ENCODE data around the gene ZNF296.
"Not testable (repeated sequence)": the region's sequence is repeated elsewhere in the genome, so short reads cannot be mapped to it uniquely, and the experiment has no call there.

Gene ZNF296

GRCh38 chr19:45076029-45076850 is at the start of gene ZNF296:
Gene ZNF296, minus strand, starts transcription at chr19:45076478. Its CDS starts 105 bp downstream, at chr19:45076373.
- DNase-seq (ENCODE audit: low read depth in 1 of 2, low spot score in 1 of 2) = peak; percentile 49 to 79

- no peak for DNase-seq (ENCODE audit: low read depth in 1 of 2, low spot score in 1 of 2)
Measured at GRCh38 chr19:45125360-45125759, 49.1 kb upstream of the ZNF296 start.

- DNase-seq (ENCODE audit: low read depth in 1 of 2, low spot score in 1 of 2) = no peak
Measured at GRCh38 chr19:45124021-45124420, 47.7 kb upstream of the ZNF296 start.

- no peak for DNase-seq (ENCODE audit: low read depth in 1 of 2, low spot score in 1 of 2)
Measured at GRCh38 chr19:45123440-45123850, 47.2 kb upstream of the ZNF296 start.

GRCh38 chr19:45122832-45123231 is 46.6 kb upstream of the ZNF296 start:
- no peak for DNase-seq (ENCODE audit: low read depth in 1 of 2, low spot score in 1 of 2)

GRCh38 chr19:45121827-45122345 is 45.6 kb upstream of the ZNF296 start:
- DNase-seq (ENCODE audit: low read depth in 1 of 2, low spot score in 1 of 2) = no peak

- no peak for DNase-seq (ENCODE audit: low read depth in 1 of 2, low spot score in 1 of 2)
Measured at GRCh38 chr19:45119582-45119981, 43.3 kb upstream of the ZNF296 start.

- DNase-seq (ENCODE audit: low read depth in 1 of 2, low spot score in 1 of 2) = not testable (repeated sequence)
Measured at GRCh38 chr19:45118591-45119355, 42.5 kb upstream of the ZNF296 start.

GRCh38 chr19:45118106-45118505 is 41.8 kb upstream of the ZNF296 start:
- no peak for DNase-seq (ENCODE audit: low read depth in 1 of 2, low spot score in 1 of 2)

- no peak for DNase-seq (ENCODE audit: low read depth in 1 of 2, low spot score in 1 of 2)
Measured at GRCh38 chr19:45117671-45118070, 41.4 kb upstream of the ZNF296 start.

GRCh38 chr19:45117167-45117594 is 40.9 kb upstream of the ZNF296 start:
- peak in 1 of 2 donors; percentile 37 for DNase-seq (ENCODE audit: low read depth in 1 of 2, low spot score in 1 of 2)

GRCh38 chr19:45115809-45116615 is 39.7 kb upstream of the ZNF296 start:
- DNase-seq (ENCODE audit: low read depth in 1 of 2, low spot score in 1 of 2) = no peak

GRCh38 chr19:45114116-45114515 is 37.8 kb upstream of the ZNF296 start:
- no peak for DNase-seq (ENCODE audit: low read depth in 1 of 2, low spot score in 1 of 2)

GRCh38 chr19:45113628-45114027 is 37.4 kb upstream of the ZNF296 start:
- DNase-seq (ENCODE audit: low read depth in 1 of 2, low spot score in 1 of 2) = no peak

- no peak for DNase-seq (ENCODE audit: low read depth in 1 of 2, low spot score in 1 of 2)
Measured at GRCh38 chr19:45112111-45112827, 36.0 kb upstream of the ZNF296 start.

- DNase-seq (ENCODE audit: low read depth in 1 of 2, low spot score in 1 of 2) = no peak
Measured at GRCh38 chr19:45110851-45111266, 34.6 kb upstream of the ZNF296 start.

- DNase-seq (ENCODE audit: low read depth in 1 of 2, low spot score in 1 of 2) = no peak
Measured at GRCh38 chr19:45107621-45108150, 31.4 kb upstream of the ZNF296 start.

- not testable (repeated sequence) for DNase-seq (ENCODE audit: low read depth in 1 of 2, low spot score in 1 of 2)
Measured at GRCh38 chr19:45106363-45106762, 30.1 kb upstream of the ZNF296 start.

- no peak for DNase-seq (ENCODE audit: low read depth in 1 of 2, low spot score in 1 of 2)
Measured at GRCh38 chr19:45104658-45105349, 28.5 kb upstream of the ZNF296 start.
